GM23338 (cell line): ENCODE data around the gene SULT1B1. TPM values are rescaled to one million over a fixed set of nuclear protein-coding genes. Genes with fewer than 3 reads are reported as not detected.

Experiments
- ATAC-seq: fragments of 200-7000 bp; cut with Tn5 transposase; 3 replicates; pipeline ENCODE4 v1.9.1; 2020
- DNase-seq: peaks from one replicate; pipeline ENCODE4 v3.0.0-alpha.2; 2015; ENCODE audit warnings: low spot score
- H2AFZ ChIP-seq: fragments of 200-600 bp; sonication (generic); 2 replicates; pipeline ENCODE4 v1.8.0; 2016; ENCODE audit warnings: antibody characterized with exemption, mild to moderate bottlenecking, moderate library complexity
- H3F3A ChIP-seq: fragments of 200-600 bp; sonication (generic); replicated peaks from 2 replicates; pipeline ENCODE4 v1.8.0; 2017; ENCODE audit warnings: antibody characterized with exemption, mixed run types, low read depth
- H3K27ac ChIP-seq: fragments of 200-600 bp; sonication (generic); 2 replicates; pipeline ENCODE4 v1.6.1; 2016; ENCODE audit warnings: low read depth
- H3K27me3 ChIP-seq: fragments of 200-600 bp; sonication (generic); 2 replicates; pipeline ENCODE4 v1.8.0; 2016; ENCODE audit warnings: mild to moderate bottlenecking, mixed run types, moderate library complexity; ENCODE audit not compliant: insufficient read depth
- H3K36me3 ChIP-seq: fragments of 200-600 bp; sonication (generic); 2 replicates; pipeline ENCODE4 v1.8.0; 2016; ENCODE audit warnings: mild to moderate bottlenecking; ENCODE audit not compliant: insufficient read depth
- H3K4me1 ChIP-seq: fragments of 200-600 bp; sonication (generic); 2 replicates; pipeline ENCODE4 v1.8.0; 2016; ENCODE audit warnings: mild to moderate bottlenecking, moderate library complexity; ENCODE audit not compliant: insufficient read depth
- H3K4me2 ChIP-seq: fragments of 200-600 bp; sonication (generic); 2 replicates; pipeline ENCODE4 v1.7.1; 2017; ENCODE audit warnings: mixed run types
- H3K4me3 ChIP-seq: fragments of 200-600 bp; sonication (generic); 2 replicates; pipeline ENCODE4 v1.6.1; 2016; ENCODE audit warnings: mixed run types
- H3K79me2 ChIP-seq: fragments of 200-600 bp; sonication (generic); replicated peaks from 2 replicates; pipeline ENCODE4 v1.8.0; 2017; ENCODE audit warnings: mild to moderate bottlenecking; ENCODE audit not compliant: insufficient read depth
- H3K9me2 ChIP-seq: fragments of 200-600 bp; sonication (generic); 2 replicates; pipeline ENCODE4 v1.8.0; 2017; ENCODE audit not compliant: insufficient read depth
- H4K20me1 ChIP-seq: fragments of 200-600 bp; sonication (generic); replicated peaks from 2 replicates; pipeline ENCODE4 v1.8.0; 2017; ENCODE audit warnings: mild to moderate bottlenecking; ENCODE audit not compliant: insufficient read depth
- H3K27ac Mint-ChIP-seq: 2 replicates; pipeline ENCODE4 v1.8.0; 2020; ENCODE audit warnings: inconsistent platforms, mild to moderate bottlenecking, moderate library complexity, mixed read lengths
- H3K27me3 Mint-ChIP-seq: 3 replicates; pipeline ENCODE4 v1.8.0; 2022; ENCODE audit warnings: low read depth, mild to moderate bottlenecking, moderate library complexity, mixed read lengths, inconsistent platforms; ENCODE audit not compliant: insufficient read depth, poor library complexity
- H3K36me3 Mint-ChIP-seq: 3 replicates; pipeline ENCODE4 v1.8.0; 2021; ENCODE audit warnings: low read depth, mild to moderate bottlenecking, inconsistent platforms, moderate library complexity, mixed read lengths
- H3K4me1 Mint-ChIP-seq: 3 replicates; pipeline ENCODE4 v1.8.0; 2020; ENCODE audit warnings: mild to moderate bottlenecking, inconsistent platforms, mixed read lengths
- H3K4me3 Mint-ChIP-seq: 3 replicates; pipeline ENCODE4 v1.8.0; 2021; ENCODE audit warnings: moderate library complexity, mild to moderate bottlenecking, inconsistent platforms, mixed read lengths
- H3K9me3 Mint-ChIP-seq: 3 replicates; pipeline ENCODE4 v1.8.0; 2020; ENCODE audit warnings: moderate library complexity, mild to moderate bottlenecking, inconsistent platforms, mixed read lengths
- CREB1 ChIP-seq: fragments of 250-450 bp; sonication (Bioruptor Pico); IDR thresholded peaks from 2 replicates; pipeline ENCODE4 v1.5.0; 2020; ENCODE audit warnings: low read depth, mild to moderate bottlenecking, moderate library complexity
- CTCF ChIP-seq, 2 experiments: fragments of 200-600 bp in 1 of 2; sonication (generic) in 1 of 2; conservative IDR thresholded peaks; 2 replicates each; pipeline versions ENCODE4 v1.5.1 to v1.6.1; 2016 to 2017; ENCODE audit warnings: antibody characterized with exemption in 2 of 2, low read depth in 2 of 2, mild to moderate bottlenecking in 2 of 2, moderate library complexity in 1 of 2
- ETS1 ChIP-seq: IDR thresholded peaks from 2 replicates; pipeline ENCODE4 v1.6.1; 2016; ENCODE audit warnings: antibody characterized with exemption
- EZH2 ChIP-seq: fragments of 200-600 bp; sonication (generic); IDR thresholded peaks from one replicate; pipeline ENCODE4 v1.8.0; 2017; ENCODE audit warnings: antibody characterized with exemption, mild to moderate bottlenecking, low read depth; ENCODE audit not compliant: unreplicated experiment
- EZH2phosphoT487 ChIP-seq: fragments of 200-600 bp; sonication (generic); IDR thresholded peaks from one replicate; pipeline ENCODE4 v1.8.1; 2018; ENCODE audit warnings: antibody characterized with exemption; ENCODE audit not compliant: unreplicated experiment
- JUNB ChIP-seq: IDR thresholded peaks from one replicate; pipeline ENCODE4 v1.6.1; 2016; ENCODE audit warnings: antibody characterized with exemption; ENCODE audit not compliant: unreplicated experiment
- NANOG ChIP-seq: IDR thresholded peaks from 2 replicates; pipeline ENCODE4 v1.6.1; 2016; ENCODE audit warnings: antibody characterized with exemption, borderline replicate concordance
- POLR2AphosphoS5 ChIP-seq: IDR thresholded peaks from 2 replicates; pipeline ENCODE4 v1.6.1; 2016; ENCODE audit warnings: antibody characterized with exemption, low read depth
- REST ChIP-seq: IDR thresholded peaks from one replicate; pipeline ENCODE4 v1.6.1; 2018; ENCODE audit warnings: antibody characterized with exemption; ENCODE audit not compliant: unreplicated experiment
- STAT1 ChIP-seq: IDR thresholded peaks from one replicate; pipeline ENCODE4 v1.6.1; 2016; ENCODE audit warnings: antibody characterized with exemption; ENCODE audit not compliant: unreplicated experiment
- ZNF114 ChIP-seq: fragments of 250-450 bp; sonication (Bioruptor Pico); IDR thresholded peaks from 2 replicates; pipeline ENCODE4 v1.5.0; 2020; ENCODE audit warnings: mild to moderate bottlenecking, moderate library complexity
- ZNF331 ChIP-seq: fragments of 250-450 bp; sonication (Bioruptor Pico); IDR thresholded peaks from 2 replicates; pipeline ENCODE4 v1.5.0; 2020; ENCODE audit warnings: low read depth, mild to moderate bottlenecking, moderate library complexity
- ZNF462 ChIP-seq: fragments of 250-450 bp; sonication (Bioruptor Pico); IDR thresholded peaks from 2 replicates; pipeline ENCODE4 v1.5.0; 2020; ENCODE audit warnings: mild to moderate bottlenecking, moderate library complexity
- polyA plus RNA-seq: library from polyadenylated mRNA; unstranded; fragments of >200 nt; fragmentation: Nextera tagmentation; extraction: Ambion mirVana; gene quantifications from 2 replicates; pipeline ENCODE4 v1.2.1, GENCODE V29; 2016
- total RNA-seq: library from RNA; depleted of rRNA; stranded (reverse); fragments of >200 nt; shearing (Covaris generic); gene quantifications from 2 replicates; pipeline ENCODE4 v1.2.3, GENCODE V29; 2014

SULT1B1 gene
- total and polyA plus RNA-seq, 2 experiments from 2014 or later, result not detected

GRCh38 chr4:69781458-69782418 lies 21.3 kb upstream of the SULT1B1 start:
- Histone ChIP-seq H3K36me3 (no peaks in the 10 kb centered on the region), H3F3A (no peaks in the 10 kb centered on the region), H4K20me1 (no peaks in the 10 kb centered on the region), H3K4me2 (no peak overlapping the region), H3K4me1 (no peaks in the 10 kb centered on the region), H2AFZ (no peak overlapping the region), H3K4me3 (no peak overlapping the region), H3K9me2 (no peaks in the 10 kb centered on the region; the same call in 1 of the 2 replicates), H3K27me3 (no peaks in the 10 kb centered on the region), H3K27ac (no peak overlapping the region), H3K79me2 (no peaks in the 10 kb centered on the region)
- H3K27me3 Mint-ChIP-seq, result no peaks in the 10 kb centered on the region
- ATAC-seq (no peak), DNase-seq (no peak)
- no peak overlapping the region for H3K4me3 Mint-ChIP-seq
- TF ChIP-seq ZNF114 (CRISPR knock-in tag) (no peak), EZH2phosphoT487 (no peak), CREB1 (CRISPR knock-in tag) (no peak), EZH2 (no peak), REST (no peak), ZNF331 (CRISPR knock-in tag) (no peak), STAT1 (no peak), JUNB (no peak), NANOG (no peak), ETS1 (no peak), ZNF462 (no peak), POLR2AphosphoS5 (no peak), CTCF (conservative IDR thresholded peaks at IDR 0.05; ENCODE audit: low read depth in 2 of 2) (no peak)
- H3K27ac Mint-ChIP-seq, result no peak overlapping the region
- H3K36me3 Mint-ChIP-seq, result 0 out of 3 replicates have a peak, but pooled peaks cover 3% of the 10 kb centered on the region
- H3K9me3 Mint-ChIP-seq, result peaks cover 11% of the 10 kb centered on the region
- H3K4me1 Mint-ChIP-seq, result no peaks in the 10 kb centered on the region
